ENCODE results near the gene LRRC7.

- no peak for TF ChIP-seq EZH2 (IDR thresholded peaks at IDR 0.05)
- no peak for TF ChIP-seq POLR2AphosphoS5 (IDR thresholded peaks at IDR 0.05; ENCODE audit: borderline replicate concordance, low read depth, low read length)
These were observed 198.9 kb downstream of the LRRC7 start for GRCh38 chr1:69766431-69767180.

Data from SK-N-MC (cell line).